OCI-LY1 (cell line): ENCODE results near the gene ZNF385D.

Experiments used
- EZH2 ChIP-seq: fragments of 200-600 bp; sonication (generic), shearing (Covaris generic); IDR thresholded peaks from 2 replicates; pipeline ENCODE4 v1.8.0; 2017; ENCODE audit warnings: borderline replicate concordance, mixed run types, mild to moderate bottlenecking, antibody characterized with exemption, low read length, moderate library complexity, mixed read lengths
- TF ChIP-seq, protein P1 (sequence below): fragments of 200-600 bp; sonication (generic), shearing (Covaris generic); IDR thresholded peaks from 2 replicates; pipeline ENCODE4 v1.5.1; 2017; ENCODE audit warnings: mild to moderate bottlenecking, antibody characterized with exemption, low read length, moderate library complexity, mixed read lengths

DNA sequence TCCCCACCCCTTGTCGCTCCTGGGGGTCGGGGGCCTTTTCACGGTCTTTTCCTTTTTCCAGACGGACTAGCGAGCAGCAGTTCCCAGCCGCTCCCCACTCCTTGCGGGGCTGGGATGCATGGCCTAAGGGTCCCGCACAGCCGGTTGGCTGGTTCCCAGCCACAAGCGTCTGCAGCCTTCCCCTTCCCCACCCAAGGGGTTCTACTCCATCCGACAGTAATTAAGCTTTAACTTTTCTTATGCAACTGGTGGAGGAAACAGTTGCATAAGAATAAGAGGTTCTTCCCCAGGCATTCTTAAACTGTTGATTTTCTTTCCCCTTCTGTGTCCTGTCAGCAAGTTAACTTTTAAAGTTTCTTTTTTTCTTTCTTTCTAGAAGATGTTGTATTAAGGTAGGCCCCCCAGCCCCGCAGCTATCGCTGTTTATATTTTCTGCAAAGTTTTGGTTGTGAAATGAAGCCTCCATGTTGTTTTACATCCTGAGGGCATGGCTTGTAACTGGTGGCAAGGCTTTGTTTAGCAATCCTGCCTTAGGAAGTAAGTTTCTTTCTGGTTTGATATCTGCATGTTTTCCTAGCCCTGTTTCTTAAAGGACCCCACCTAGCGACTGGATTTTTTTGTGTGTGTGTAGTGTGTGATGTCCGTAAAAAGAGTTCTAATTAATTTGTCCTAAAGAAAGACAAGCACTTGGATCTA is 207.5 kb downstream of the ZNF385D start:
- TF ChIP-seq, protein P1, sequence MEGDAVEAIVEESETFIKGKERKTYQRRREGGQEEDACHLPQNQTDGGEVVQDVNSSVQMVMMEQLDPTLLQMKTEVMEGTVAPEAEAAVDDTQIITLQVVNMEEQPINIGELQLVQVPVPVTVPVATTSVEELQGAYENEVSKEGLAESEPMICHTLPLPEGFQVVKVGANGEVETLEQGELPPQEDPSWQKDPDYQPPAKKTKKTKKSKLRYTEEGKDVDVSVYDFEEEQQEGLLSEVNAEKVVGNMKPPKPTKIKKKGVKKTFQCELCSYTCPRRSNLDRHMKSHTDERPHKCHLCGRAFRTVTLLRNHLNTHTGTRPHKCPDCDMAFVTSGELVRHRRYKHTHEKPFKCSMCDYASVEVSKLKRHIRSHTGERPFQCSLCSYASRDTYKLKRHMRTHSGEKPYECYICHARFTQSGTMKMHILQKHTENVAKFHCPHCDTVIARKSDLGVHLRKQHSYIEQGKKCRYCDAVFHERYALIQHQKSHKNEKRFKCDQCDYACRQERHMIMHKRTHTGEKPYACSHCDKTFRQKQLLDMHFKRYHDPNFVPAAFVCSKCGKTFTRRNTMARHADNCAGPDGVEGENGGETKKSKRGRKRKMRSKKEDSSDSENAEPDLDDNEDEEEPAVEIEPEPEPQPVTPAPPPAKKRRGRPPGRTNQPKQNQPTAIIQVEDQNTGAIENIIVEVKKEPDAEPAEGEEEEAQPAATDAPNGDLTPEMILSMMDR: no peak
- no peak for TF ChIP-seq EZH2
